ENCODE data around the gene SLCO2A1.

Gene SLCO2A1

DNA sequence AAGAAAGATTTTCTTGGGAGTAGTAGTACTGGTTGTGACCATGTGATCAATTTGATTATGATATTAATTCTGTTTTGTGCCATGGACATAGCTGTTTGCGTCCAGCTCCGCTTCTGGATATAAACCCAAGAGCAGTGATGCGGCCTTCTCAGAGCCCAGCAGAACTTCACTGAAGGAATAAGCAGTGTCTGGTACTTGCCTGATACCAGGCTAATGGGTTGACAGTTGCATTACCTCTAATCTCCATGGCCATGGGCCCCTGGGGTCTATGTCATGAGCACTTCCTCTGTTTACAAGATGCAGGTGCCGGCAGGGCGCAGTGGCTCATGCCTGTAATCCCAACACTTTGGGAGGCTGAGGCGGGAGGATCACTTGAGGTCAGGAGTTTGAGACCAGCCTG lies 97.7 kb downstream of the SLCO2A1 start:
- no peak for DNase-seq (ENCODE audit: low spot score)

DNA sequence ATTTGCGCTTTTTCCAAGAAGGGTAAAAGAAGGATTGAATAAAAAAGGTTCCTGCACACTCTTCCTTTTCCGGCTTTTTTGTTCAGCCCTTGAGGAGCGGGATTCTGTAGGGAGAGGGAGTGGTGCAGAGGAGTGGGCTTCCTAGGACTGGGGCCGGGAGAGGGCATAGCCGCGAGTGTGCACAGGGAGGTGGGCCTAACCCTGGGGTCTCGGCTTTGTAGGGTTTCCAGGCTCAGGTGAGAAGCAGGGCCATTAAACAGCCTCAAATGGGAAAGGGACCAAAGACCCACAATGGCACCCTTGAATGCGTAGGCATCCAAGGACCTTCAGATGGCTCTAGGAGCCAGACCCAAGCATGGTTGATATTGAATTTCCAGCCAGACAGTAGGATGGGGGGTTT lies 98.6 kb downstream of the SLCO2A1 start:
- no peak for DNase-seq (ENCODE audit: low spot score)

DNA sequence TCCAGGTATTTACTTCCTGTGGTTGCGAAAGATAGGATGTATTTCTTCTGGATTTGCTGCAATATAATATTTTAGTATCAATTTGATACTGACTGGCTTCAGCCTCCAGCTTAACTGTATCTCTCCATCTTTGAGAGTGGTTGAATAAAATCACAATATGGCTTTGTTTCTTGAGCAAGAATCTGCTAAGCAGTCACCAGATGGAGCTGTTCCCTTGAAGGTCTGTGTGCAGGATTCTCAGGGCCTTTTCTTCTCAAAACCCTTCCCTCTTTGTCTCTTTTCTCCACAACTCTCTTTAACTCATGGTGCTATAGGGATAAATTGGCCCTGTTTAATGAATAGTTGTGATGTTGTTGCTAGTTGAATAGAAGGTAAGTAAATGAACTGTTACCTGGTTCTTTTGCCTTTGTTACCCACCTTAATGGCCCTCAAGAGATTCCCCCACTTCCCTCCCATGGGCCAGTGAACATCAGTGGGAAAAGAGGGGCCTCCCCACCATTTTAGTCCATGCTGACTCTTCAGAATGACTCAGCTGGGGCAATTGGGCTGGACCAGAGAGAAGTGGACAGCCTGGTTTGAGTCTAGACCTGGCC lies 99.3 kb downstream of the SLCO2A1 start:
- peak; percentile 40 for DNase-seq (ENCODE audit: low spot score)

DNA sequence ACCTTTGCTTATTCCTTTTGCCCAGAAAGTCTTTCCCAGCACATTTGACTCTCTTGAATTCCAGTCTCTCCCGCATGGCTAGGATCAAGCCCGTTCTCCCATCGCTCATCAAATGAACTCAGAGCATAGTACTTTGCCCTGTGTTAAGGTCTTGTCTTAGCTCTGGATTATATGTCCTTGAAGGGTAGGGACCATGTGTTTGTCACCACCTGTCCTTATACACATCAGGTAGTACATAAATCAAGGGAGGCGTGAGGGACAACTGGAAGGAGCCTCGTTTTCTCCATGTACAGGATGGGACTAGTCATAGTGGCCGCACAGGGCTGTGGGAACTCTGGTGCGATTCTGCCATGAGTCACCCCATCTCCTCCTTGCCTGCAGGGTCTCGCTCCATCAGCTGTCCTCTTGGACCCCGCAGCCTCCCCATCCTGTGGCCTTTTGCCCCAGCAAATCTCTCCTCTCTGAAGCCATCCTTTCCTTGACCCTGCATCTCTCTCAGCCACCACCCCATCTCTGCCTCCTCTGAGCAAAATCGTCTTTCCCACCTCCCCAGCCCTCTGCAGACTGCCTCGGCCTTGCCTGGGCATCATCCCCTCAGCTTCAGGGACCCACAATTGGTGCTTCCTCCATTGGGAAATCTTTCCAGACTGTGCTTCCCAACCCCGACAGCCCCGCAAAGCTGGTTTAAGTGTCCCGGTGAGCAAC lies 100.7 kb downstream of the SLCO2A1 start:
- DNase-seq (ENCODE audit: low spot score), result no peak

DNA sequence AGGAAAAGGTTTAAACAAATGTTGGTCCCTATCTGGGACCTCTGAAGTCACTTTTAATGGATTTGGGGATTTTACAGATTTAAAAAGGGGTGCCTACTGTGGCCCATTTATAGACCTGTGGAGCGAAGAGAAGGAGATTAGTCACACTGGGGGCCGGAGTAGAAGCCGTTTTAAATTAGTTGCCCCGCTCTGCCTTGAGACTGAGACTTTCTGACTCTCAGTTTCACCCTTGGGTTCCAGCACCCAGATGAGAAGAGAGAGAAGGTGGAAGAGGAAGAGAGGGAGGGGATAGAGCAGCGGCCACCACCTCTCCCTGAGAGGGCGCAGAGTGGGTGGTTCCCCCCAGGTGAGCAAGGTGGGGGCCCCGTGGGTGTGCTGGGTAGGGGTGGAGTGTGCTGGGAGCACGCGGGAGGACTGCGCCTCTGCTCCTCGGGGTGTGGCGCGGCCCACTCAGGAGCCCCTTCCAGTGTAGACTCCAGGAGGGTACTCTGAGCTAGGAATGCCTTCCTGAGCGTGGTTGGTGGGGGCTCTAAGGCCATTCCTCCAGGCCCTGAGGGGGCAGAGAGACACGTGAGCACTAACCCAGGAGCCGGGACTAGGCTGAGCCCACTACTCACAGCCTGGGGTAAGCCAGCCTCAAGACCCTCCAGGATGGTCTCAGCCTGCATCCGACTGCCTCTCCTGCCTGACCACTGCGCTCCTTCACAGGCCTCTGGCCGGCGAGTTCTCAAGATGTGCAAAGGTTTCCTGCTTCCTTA lies 101.4 kb downstream of the SLCO2A1 start:
- DNase-seq (ENCODE audit: low spot score), result no peak

DNA sequence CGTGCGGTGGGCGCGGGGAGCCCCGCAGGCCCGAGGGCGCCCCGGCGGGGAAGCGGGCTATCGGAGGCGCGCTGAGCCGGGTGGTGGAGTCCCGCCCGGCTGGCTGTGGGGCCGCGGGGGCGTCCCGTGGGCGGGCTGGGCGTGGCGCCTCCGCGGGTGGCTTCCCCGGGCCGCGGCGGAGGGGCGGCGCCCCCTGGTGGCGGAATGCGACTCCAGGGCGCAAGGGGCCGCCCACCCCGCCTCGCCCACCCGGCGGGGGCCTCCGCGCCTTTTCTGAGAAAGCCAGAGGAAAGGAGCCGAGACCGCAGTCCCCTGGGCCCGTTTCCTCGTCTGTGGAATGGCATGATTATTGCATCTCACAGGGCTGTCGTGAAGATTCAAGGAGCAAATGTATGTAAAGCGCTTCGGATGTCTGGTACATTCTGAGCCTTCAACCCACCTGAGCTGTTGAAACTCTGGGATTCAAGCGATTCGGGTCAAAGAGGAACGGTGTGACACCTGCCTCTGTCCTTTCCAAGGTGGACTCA lies 102.1 kb downstream of the SLCO2A1 start:
- peak; percentile 32 for DNase-seq (ENCODE audit: low spot score)

DNA sequence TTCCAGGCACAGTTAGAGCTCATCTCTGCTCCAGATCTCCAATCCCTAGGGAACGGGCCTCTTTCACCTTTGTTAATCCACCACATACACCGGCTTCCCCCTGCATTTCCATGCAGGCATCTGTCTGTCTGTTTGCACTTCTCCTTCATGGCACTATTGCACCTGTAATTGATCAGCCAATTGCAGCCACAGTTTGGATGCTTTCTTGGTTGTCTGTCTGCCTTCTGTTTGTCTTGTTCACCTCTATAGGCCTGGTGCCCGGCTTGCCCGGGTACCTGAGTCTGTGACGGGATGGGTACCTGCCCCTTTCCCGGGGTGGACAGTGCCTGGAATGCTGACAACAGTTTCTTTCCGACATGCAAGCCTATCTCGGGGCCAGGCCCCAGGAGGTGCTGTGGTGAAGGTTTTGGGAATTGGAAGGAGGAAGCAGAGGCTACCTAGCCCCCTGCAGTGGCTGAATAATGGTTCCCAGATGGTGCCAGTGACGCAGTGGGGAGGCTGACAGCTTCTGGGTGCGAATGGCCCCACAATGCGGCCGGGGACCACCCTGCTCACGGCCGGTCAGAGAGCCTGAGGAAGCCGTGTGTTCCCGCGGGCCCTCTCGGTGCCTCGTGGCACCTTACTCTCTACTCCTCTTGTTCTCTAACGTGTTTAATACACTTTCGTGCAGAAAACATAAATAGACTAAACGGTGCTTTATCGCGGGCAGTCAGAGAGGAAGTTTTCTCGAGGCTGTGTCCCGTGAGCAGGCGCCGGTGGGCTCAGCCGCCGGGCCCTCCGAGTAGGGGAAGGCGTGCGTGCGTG lies 102.8 kb downstream of the SLCO2A1 start:
- DNase-seq (ENCODE audit: low spot score), result no peak

DNA sequence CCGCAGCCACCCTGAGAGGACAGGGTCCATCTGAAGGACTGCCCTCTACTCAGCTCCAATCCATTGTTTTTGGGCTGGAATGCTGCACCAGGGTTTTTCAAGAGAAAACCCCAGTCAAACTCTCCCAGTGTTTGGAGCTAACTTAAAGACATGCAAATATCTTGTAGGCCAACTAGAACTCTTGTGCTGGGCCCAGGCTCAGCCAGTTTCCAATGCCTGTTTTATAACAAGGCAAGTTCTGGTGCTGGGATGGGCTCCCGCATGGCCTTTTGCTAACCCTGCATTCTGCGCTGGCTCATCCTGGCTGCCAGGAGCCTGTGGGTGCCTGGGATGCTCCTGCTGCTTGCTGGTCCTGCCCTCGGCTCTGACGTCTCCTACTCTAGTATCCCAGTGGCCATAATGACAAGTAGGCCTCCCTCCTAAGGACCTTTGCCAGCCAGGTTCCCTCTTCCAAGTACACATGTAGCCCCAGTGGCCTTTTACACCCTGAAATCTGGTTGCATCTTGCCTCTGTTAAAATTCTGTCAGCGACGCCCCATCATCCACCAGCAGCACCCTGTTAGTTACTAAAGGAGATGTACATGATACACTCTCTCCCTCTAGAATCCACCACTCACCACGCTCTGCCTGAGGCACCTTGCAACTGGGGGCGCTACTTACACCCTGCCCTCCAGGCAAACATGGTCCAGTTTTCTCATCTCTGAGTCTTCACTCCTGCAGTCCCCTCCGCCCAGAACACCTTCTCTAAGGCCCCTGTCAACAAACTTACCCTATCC lies 103.6 kb downstream of the SLCO2A1 start:
- DNase-seq (ENCODE audit: low spot score), result no peak

DNA sequence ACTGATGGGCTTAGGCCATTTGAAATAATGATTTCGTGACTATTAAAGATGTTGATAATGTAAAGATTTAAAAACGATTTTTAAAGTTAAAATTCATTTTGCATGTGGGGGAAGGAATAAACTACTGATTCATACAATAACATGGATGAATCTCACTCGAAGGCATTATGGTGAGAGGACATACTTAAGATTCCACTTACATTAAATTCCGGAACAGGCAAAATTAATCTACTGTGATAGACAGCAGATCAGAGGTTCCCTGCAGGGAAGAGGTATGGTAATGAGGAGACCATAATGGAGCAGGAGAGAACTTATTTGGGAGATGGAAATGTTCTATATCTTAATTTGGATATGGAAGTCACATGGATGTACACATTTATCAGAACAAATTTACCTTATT lies 105.7 kb downstream of the SLCO2A1 start:
- DNase-seq (ENCODE audit: low spot score), result no peak

DNA sequence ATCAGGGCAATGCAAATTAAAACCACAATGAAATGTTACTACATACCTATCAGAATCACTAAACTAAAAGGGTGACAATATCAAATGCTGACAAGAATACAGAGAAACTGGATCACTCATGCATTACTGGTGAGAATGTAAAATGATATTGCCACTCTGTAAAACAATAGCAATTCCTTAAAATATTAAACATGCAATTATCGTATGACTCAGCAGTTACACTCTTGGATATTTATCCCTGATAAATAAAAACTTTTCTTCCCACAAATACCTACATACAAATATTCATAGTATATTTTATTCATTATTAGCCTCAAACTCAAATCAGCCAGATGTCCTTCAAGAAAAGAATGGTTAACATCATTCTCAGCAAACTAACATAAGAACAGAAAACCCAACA lies 108.1 kb downstream of the SLCO2A1 start:
- no peak for DNase-seq (ENCODE audit: low spot score)

DNA sequence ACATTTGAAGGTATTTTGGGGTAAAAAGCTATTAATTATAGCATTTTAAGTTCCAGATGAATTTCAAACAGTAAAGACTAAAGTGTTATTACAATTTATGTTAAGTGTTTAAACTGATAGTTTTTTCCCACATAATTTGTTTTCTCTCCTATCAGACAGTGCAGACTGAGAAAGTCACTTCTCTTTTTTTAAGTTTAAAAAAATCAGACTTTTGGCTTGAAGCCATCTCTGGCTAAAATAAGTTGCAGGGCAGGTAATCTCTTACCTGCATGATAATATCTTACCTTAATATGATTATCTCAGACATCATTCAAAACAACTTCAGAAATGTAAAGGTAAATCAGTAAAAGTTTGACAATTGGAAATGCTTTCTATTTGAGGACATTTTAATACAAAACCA lies 112.6 kb downstream of the SLCO2A1 start:
- no peak for DNase-seq (ENCODE audit: low spot score)

DNA sequence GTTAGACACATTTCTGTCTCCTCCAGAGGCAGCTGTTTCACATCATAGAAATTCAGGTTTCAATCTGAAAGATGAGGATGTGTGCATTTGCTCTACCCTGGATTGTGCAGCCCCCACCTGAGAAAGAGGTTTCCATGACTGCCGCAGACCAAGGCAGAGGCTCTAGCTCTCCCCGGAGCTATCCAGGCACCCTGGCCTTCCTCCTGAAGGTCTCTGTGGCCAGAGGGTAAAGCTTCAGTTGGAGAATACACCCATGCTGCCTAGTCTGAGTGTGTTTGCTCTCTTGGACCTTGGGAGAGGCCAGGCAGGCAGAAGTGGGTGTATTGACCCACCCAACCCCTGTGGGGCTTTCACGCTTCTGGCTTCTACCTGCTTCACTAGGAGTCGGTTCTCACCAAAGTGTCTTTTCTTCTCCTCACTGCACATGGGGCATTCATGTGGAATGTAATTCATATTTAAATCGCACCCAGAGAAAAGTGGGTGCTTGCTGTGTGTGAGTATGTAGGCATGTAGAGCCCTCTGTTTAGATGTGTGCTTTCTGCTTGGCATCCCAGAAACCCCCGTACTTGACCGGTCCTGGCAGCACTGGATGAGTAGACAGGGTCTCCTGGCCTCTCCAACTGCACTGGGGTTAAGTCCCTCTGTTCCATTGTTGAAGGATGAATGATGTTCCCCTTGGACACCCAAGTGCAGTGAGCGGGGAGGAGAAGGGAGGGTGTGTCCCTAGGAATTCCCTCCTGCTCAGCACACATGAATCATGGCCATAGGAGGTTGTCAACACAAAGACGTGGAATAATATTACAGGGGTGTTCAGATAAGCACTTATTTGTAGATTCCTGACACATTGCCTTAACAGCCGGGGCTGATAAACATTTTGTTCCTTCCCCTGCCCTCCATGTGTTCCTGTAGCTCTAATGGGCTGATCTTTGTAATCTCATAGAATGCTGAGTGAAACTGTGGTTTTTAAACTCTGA lies 113.8 kb downstream of the SLCO2A1 start:
- DNase-seq (ENCODE audit: low spot score), result no peak

DNA sequence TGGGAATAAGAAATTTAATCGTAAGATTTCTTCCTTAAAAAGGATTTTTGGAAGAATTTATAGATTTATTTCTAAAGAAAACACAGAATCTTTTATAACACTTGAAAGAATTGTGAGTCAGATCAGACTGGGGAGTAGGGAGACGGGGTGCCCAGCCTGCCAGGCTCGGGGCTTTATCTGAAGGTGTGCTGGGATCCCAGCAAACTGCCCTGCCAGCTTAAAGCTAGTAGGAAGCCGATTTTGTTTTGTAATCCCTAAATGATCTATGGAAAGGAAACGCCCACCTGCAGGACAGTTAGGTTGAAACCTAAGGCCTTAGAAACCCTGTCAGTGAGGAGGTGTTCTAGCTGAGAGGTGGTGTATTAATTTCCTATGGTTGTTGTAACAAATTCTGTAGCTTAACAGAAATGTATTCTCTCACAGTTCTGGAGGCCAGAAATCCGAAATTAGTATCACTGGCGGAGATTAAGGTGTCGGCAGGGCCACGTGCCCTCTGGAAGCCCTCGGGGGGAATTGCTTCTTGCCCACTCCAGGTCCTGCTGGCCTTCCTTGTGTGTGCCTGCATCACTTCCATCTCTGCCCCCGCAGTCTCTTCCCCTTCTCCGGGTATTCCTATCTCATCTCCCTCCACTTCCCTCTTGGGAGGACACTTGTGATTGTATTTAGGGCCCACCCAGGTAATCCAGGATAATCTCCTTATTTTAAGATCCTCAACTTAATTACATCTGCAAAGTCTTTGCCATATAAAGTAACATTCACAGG lies 114.7 kb downstream of the SLCO2A1 start:
- DNase-seq (ENCODE audit: low spot score), result no peak

DNA sequence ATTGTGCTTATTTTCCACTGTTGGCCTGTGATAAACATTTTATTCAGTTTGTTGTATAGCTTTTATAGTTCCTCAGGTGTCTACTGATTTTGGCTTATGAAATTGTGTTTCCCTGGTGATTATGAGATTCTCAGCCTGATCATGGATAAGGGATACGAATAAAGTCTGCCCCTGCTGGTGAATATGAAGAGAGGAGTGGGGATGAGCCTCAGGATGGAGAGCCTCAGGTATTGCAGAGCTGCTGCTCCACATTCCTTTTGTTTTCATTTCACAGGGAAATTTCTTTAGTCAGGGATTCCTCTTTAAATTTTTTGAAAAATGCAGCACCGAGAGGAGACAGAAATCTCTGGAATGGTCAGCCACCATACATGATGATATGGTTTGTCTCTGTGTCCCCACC lies 119.3 kb downstream of the SLCO2A1 start:
- DNase-seq (ENCODE audit: low spot score), result no peak

DNA sequence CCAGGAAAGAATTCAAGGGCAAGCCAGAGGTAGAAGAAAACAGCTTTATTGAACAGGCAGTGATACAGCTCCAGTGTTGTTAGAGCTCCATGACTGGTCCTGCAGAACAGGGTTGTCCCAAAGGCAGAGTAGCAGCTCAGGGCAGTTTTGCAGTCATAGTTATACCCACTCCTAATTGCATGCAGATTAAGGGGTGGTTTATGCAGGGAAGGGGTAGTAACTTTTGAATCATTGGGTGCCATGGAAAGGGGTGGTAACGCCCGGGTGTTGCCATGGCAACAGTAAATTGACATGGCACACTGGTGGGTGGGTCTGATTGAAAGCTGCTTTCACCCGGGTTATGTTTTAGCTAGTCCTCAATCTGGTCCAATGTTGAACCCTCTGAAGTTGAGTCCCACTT lies 124.3 kb downstream of the SLCO2A1 start:
- no peak for DNase-seq (ENCODE audit: low spot score)

DNA sequence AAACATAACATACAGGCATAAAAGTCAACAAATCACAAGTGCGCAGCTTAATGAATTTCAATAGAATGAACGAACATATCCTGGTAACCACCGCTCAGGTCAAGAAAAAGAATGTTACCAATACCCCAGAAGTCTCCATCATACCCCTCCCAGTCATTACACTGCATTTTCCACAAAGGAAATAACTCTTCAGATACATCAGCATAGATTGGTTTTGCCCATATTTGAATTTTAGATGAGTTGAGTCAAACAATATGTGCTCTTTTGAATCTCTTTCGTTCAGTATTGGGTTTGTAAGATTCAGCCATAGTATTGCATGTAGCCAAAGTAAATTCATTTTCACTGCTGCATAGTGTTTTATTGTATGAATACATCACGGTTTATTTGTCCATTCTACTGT lies 127.9 kb downstream of the SLCO2A1 start:
- no peak for DNase-seq (ENCODE audit: low spot score)

DNA sequence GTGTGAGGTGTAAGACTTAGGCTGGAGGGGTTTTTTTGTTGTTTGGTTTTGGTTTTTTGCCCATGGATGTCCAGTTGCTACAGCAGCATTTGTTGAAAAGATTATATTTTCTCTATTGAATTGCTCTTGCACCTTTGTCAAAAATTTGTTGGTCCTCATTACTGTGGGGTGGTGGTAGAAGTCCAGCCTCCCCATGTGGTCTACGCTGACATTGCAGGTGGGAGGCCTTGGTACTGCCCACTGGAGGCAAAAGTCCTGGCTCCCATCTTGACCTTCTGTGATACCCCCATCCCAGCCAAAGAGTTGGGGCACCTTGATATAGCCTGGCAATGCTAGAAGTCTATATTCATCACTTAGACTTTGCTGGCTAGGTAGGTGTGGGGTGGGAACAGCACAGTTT lies 128.6 kb downstream of the SLCO2A1 start:
- no peak for DNase-seq (ENCODE audit: low spot score)

DNA sequence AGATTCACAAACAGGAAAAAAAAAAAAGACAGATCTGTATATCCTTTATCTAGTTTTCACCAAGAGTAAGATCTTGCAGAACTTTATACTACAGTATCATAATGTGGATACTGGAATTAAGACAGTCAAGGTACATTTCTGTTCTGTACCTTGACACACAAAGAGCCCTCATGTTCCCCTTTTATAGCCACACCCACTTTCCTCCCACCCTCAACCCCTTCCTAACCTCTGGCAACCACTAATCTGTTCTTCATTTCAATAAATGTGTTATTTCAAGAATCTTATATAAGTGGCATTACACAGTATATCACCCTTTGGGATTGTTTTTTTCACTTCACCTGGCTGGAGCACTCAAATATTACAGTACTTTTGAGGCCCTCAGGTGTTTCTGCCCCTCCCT lies 130.4 kb downstream of the SLCO2A1 start:
- no peak for DNase-seq (ENCODE audit: low spot score)

DNA sequence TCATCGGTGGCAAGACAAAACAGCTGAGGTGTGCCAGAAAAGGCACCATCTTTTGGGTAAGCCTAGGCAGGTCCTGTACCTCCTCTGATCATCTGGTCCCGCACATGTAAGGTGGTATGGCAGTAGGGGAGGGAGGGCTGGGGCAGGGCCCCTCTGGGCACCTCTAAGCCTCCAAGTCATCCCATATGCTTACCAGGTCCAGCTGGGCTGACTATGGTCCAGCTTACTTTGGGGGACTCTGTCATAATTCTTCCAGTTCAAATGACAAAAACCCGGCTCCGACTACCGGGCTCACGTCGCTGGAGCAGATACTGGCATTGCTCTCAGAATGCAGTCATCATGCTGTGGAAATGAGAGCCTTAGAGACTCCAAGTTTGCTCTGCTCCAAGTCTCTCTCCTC lies 132.2 kb downstream of the SLCO2A1 start:
- no peak for DNase-seq (ENCODE audit: low spot score)

Data from putamen (tissue), 1 donor.